Measurements from ENCODE around the gene RPS6KA4.

- TF ChIP-seq CTCF (IDR thresholded peaks at IDR 0.05; ENCODE audit: low read length) (no peak), EZH2 (IDR thresholded peaks at IDR 0.05; ENCODE audit: borderline replicate concordance, low read length) (no peak)
These were observed 19.7 kb upstream of the RPS6KA4 start for GRCh38 chr11:64339286-64339685.

Data from OCI-LY1 (cell line).